NCI-H1417 (cell line): Measurements from ENCODE around the gene ANO4.

Experiments used
- DNase-seq, 3 experiments: peaks; one replicate each; lab custom pipeline; 2025; lab: John Stamatoyannopoulos, UW

The ANO4 gene

DNA sequence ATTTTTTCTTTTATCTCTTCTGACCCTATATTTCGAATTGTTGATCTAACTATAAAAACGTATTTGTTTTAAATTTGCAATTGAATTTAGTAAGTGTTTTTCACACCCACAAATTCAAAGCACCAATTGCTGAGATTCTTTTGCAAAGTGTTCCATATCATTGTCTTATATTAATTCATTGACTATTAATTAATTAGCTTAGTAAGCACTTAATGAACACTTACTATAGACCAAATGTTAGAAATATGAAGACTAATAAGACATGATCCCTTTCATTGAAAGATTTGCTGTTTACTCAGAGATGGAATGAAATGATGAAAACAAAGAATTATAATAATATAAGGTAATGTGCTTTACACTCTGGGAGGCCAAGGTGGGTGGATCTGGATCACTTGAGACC is 14.2 kb downstream of the ANO4 start:
- no peak for DNase-seq

DNA sequence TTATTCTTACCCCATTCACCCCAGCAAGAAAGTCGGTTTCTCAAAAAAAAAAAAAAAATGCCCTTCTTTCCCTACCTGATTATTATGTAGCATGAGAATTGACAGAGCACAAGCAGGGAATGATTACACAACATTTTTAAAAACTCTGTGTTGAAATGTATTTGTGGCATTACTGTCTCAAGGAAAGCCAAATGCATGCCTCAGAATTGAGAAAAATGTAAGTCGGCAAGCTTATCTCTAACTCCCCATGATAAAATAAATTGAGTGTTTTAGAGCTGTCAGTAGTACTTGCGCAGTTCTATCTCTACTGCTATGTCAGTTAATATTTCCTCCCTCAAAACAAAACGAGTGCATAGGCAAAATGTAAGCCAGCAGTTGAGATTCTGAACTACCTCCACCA is 25.7 kb downstream of the ANO4 start:
- DNase-seq = no peak

DNA sequence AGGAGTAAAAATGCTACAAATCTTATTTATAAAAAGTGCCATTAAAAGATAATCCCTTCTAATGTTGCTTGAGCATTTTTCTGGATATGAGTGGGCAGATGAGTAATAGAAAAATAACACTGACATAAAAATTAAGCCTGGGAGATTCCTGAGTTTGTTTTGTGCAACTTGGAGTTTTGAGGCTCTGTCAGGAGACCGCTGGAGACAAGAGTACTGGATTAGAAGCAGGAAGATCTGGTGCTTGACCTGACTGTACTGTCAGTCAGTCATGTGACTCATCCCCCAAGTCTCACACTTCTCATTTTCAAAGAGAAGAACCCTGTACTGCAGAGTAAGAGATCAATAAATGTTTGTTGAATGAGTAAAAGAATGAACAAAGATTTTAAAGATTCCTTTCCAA is 29.4 kb downstream of the ANO4 start:
- DNase-seq = peak in 1 of 3 experiments; percentile 35

DNA sequence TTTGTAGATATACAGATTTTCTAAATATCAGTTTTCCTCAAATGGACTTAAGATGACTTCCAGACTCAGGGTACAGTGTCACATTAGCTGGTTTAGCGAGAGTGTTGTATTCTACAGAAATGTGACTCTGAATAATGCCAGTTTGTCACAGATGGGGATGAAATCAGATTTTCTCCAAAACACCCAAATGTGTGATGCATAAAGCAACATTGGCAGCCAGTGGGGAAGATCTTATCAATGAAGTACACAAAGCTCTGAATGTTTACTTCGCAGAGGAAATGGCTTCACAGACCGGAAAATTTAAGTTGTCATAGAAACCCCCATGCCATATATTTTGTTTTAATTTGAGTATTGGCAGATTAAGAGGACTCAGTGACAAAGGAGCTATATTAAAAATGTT is 29.9 kb downstream of the ANO4 start:
- DNase-seq = no peak

DNA sequence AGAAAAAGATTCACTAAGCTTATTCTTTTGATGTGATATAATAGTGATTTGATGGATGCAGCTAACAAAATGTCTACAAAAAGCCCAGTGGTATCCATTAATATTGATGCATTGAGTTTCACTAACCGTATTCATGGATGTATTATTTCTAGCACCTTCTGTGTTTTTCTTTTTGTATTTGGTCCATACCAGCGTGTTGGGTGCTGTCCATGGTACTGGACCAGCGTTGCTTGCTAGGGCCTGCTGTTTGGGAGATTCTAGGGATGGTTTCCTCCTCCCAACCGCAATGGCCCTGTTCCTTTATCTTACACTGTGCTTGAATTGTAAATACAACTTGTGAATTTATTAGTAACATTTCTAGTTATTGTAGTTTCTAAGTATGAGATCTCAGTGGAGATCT is 31.7 kb downstream of the ANO4 start:
- DNase-seq = no peak

DNA sequence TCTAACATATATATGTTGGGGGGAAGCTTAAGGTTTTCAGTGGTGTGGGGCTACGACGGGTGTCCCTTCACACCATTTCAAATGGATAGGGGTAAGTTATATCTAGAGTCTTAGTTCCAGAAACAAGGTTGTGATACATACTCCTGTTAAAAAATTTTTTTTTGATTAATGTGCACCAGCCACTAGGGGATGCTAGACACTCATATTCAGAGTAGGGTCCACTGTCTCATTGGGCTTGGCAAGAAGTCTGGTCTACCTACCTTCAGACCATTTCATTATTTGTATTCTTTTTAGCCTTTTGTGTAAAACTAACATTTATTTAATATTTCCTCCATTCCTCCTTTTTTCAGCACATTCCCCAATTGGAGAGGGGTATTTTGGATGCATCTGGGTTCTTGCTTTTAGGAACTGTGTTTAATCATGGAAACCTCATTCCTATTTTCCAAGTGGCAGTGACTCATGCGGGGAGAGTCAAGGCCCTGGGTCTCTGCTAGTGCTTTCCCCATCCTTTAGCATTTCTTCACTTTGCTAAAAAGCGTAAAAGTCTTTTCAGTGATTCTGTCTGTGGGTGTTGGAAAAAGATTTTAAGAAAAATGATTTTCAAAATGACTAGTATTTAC is 33.4 kb downstream of the ANO4 start:
- peak; percentile 47 to 80 (median 75) for DNase-seq

DNA sequence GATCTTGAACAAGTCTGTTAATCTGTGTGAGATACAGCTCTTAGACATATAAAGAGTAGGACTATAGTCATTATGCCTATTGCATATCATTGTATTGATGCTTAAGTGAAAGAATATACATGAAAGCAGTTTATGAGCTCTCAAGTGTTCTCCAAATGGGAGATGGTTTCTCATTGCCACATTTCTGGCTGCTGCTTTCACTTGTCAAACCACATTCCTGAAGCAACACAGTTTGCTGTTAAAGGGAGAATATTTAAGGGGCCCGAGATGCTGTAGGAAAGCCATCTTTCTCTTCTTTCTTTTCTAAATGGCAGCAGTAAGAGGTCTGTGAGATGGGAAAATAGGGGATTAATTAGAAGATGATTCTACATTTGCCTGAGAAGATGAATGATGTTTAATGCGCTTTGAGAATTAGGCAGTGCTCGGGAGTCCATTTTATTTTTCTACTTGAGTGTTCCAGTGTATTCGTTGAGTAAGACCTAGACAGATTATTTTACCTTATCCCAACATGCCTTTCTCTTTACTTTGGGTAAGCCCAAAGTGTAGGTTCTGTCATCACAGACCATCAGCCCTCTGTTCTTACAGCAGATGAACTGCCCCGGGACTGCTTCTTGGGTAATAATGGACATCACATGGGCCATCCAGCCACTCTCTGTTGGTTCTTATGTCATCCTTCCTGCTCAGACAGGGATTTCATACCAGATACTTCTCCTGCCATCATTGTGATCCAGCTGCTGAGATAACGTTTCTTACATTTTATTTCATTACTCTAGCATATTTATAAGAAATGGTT is 35.6 kb downstream of the ANO4 start:
- DNase-seq = peak in 1 of 3 experiments; percentile 87

DNA sequence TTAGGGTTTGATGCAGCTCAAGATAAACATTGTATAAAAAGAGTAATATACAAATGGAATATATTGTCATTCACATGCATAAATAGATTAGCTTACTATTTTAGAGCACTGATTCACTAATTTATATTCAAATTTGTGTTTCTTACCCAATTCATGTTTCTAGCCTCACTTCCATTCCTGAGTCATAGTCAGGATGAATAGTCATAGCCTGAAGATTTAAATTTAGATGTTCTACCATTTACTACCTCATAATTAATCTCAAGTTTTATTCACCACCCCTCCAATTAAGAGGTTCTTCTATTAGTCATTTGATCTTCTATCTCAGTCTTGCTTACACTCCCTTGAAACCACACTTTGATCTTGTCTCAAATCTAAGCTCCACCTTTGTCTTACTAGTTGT is 38.7 kb downstream of the ANO4 start:
- DNase-seq = no peak

DNA sequence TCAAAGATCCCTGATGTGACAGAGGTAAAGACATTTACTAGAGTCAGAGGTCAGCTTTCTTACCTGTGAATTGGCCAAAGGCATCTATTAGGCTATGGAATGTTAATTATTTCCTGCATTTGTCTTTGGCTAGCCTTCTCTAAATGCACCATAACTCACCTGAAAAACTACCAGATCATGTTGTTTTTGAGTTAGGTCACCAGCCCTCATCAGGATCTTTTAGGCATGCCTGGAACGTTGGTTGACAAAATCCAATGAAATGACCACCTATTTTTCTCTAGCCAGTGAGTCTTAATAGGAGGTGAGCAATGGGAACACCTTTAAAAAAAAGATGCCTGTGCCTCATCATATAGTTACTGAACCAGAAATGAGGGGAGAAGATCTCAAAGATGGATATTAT is 46.2 kb downstream of the ANO4 start:
- DNase-seq = no peak

DNA sequence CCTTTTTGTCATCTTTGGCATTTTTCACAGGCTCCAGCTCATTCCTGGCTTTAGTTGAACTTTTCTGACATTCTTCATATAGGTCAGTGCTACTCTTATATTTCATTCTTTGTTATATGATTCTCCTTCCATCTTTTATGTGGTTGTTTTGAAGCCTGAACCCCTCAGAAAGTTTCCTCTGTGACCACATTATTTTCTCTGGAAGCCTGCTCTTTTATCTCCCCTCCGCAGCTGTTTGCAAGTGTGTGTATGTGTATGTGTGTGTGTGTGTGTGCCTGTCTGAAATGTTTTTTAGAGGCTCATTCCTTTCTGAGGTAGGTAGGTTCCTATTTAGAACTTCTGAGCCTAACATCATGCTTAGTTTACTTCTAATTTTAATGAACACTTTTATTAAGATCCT is 47.6 kb downstream of the ANO4 start:
- DNase-seq = no peak

DNA sequence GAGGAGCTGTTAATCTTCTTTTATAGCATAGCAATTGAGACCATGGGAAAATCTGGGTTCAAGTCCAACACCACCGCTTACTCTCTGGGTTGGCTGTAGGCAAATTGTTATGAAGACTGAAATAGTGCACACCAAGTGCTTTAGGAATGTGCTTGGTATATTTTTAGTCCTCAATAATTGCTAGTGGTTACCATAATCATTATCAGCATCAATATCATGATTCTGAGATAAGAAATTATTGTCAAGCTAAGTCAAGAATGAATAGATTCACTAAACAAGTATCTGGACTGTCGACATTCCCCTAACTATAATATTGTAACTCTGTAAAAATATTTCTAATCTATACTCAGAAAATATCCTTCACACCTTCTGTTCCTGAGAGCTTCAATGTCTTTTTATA is 48.5 kb downstream of the ANO4 start:
- no peak for DNase-seq

DNA sequence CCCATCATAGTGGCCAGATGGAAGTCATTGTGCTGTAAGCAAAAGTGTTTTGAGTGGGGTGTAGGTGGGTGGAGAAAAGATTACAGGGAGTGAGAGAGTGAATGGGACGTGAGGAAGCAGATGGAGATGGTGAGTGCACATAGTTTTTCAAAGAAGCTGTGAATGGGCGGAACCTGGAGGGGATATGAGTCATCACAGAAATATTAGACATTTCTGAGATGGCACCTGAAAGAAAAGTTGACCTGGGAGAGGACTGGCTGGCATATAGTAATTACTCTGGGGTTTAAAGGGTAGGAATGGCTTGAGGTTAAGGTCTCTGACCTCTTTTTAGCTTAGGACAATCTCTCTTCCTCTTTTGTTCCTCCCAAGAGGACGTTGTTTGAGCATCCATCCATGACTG is 50.5 kb downstream of the ANO4 start:
- DNase-seq = no peak

DNA sequence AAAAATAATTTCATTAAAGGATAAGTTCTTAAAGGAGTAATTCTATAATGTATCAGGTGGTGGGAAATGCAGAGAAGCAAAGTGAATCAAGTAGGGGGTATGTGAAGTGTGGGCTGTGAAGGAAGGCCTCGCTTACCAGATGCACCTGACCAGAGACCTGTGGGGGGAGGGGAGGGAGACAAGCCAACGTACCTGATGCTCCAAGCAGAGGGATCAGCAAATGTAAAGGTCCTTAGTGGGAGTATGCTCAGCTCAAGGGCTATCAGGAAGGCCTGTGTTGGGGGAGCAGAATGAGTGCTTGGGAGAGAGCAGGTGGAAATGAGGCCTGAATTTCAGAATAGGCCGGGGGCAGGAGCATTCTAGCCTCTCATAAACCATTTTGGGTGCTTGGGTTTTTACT is 57.1 kb downstream of the ANO4 start:
- DNase-seq = peak in 1 of 3 experiments; percentile 29

DNA sequence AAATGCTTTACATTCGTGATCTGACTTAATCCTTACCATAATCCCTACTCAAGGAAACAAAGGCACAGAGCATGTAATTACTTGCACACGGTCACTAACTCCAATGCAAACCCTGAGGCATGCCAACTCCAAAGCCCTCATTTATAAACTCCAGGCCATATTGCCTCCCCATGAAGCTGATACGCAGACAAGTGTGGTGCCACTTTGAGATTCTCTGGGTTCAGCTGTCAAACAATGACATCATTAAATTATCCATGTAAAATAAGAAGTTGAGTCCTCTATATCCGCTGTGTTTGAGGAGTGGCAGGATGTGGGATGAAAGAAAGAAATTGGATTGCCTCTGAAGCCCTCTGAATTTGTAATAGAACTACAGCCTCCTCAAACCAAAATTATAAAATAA is 62.8 kb downstream of the ANO4 start:
- peak in 1 of 3 experiments; percentile 34 for DNase-seq

DNA sequence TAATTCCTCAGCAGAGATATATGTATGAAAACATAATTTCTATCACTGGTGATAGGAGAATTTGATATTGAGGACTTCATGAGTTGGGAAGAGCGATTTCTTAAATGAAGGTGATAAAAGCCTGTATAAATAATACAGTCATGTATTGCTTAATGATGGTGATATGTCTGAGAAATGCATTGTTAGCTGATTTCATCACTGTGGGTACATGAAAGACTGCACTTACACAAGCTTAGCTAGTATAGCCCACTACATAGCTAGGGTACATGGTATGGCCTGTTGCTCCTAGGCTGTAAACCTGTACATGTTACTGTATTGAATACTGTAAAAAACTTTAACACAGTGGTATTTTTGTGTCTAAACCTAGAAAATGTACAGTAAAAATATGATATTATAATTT is 63.4 kb downstream of the ANO4 start:
- DNase-seq = no peak

DNA sequence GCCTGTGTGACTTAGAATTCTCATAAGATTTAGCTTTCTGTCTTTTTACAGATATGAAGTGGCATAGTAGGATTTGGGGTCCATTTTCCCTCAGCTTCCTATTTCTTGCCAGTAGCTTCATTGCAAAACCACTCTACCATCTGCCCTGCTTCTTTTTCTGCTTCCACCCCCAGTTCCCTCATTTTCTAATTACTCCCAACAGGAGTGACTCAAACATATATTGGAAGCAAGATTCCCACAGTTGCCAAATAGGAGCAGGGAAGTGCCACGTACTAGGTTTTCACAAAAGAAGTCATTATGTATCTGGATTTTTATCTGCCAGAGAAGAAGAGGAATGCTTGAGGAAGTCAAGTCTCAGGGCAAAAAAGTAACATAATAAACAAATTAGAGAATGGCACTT is 64.1 kb downstream of the ANO4 start:
- DNase-seq = no peak

DNA sequence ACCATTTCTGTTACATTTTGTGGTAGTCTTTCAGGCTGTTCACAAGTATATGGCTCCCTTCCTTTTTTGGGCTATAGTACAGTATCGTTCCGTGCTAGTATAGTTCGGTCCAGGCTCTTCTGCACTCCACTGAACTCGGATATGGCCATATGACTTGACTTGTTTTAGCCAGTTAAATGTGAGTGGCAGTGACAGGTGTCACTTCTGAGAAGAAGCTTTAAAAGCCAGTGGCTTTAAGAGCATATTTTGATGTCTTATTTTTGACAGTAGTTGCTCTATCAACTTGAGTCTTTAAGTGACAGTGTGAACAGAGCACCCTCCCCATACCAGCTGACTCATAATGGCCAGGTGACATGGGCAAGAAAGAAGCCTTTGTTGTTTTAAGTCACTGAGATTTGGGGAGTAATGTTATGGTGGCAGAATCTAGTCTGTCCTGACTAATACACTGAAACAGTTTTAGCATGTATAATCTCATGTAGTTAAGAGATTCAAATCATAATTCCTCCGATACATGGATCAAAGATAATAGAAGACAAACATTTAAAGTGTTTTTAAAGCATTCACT is 64.6 kb downstream of the ANO4 start:
- peak in 2 of 3 experiments; percentile 19 to 53 for DNase-seq

DNA sequence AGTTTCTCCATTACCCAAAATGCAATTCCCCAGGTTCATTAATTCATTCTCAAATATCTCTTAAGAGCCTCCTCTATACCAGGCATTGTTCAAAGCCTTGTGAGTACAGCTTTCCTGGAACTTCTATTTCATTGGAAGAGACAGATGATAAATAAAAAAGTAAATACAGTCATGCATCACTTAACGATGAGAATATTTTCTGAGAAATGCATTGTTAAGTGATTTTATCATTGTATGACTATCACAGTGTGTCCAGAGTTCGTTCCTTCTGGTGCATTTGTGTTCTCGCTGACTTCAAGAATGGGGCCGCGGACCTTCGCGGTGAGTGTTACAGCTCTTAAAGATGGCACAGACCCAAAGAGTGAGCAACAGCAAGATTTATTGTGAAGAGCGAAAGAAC is 66.0 kb downstream of the ANO4 start:
- DNase-seq = peak in 1 of 3 experiments; percentile 80

DNA sequence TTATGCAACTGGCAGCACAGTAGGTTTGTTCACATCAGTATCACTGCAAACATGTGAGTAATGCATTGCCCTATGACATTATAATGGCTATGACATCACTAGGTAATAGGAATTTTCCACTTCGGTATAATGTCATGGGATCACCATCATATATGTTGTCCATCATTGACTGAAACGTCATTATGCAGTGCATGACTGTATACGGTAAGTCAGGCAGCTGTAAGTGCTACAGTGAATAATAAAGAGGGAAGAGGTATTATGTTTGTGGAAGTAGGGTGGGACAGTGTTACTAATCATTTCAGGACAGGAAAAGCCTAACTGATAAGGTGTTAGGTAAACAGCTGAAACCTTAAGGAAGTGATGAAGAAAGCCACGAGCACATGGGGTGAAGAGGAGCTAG is 68.1 kb downstream of the ANO4 start:
- DNase-seq = no peak

DNA sequence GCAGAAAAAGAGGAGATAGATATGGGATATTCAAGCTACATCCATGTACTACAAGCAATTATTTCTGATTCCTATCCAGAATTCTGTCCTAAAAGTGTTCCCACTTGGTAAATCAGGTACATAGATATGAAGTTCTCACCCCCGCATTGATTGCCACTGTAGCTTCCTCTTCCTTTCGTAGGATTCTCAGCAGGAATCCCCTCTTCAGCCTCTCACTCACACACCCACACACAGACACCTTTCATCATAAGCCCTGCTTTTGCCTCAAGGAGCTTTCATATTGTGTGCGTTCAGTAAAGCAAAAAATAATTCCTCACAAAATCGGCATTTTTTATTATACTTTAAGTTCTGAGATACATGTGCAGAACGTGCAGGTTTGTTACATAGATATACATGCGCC is 69.8 kb downstream of the ANO4 start:
- DNase-seq = no peak

DNA sequence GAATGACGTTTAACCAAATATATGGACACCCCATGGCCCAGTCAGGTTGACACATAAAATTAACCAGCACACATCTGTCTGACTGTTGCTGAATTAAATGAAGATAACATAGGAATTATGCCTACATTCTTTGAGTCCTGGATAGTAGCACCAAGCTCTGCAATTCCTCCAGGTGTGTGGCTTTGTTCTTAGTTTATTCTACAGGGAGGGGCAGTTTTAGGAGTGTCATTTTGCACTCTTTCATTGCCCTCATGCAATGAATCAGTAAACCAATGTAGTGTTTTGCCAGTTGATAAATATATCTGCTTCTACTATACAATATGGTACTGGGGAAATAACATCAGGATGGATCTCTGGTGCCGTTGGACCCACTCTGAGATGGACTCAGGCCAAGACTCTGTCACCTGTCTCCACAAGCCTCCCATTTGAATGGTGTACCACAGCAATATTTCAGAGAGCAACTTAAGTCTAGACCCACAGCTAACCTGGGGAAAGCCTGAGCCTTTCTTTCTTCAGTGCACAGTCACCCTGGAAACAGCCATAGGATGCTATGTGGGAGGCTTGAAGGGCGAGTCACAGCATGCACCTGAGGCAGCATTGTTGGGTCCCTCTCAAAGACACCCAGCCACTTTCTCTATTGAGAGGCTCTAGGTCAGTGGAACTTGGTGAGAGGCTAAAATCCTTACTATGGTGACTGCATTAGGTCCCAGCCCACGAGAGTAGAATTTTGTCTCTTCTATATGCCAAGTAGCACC is 73.2 kb downstream of the ANO4 start:
- peak in 1 of 3 experiments; percentile 30 for DNase-seq

DNA sequence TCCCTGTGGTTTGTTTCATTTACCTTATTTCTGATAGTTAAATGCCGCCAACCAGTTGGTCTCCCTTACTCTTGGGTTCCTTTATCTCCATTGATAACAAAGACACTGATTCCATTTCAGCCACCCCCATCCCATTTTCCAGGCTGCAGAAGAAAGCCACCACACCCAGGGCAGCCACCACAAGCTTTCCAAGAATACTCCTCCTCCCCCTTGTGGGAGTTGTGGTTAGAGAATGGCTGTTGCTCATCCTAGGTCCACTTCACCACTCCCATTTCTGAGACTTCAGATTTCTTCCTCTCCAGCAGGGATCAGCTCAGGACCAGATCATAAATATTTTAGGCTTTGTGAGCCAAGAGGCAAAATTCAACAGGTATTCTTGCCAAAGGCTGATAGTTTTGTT is 73.9 kb downstream of the ANO4 start:
- peak in 2 of 3 experiments; percentile 26 to 64 for DNase-seq
